K562 (cell line): Measurements from ENCODE around the gene FBXW12. TPM values are rescaled to one million over a fixed set of nuclear protein-coding genes. Genes with fewer than 3 reads are reported as not detected.

Experiments used
- CEBPZ ChIP-seq: fragments of 150-350 bp; IDR thresholded peaks from 2 replicates; pipeline ENCODE4 v1.6.1; 2014; ENCODE audit warnings: low read depth, mild to moderate bottlenecking, low read length, borderline replicate concordance
- CREB1 ChIP-seq, 2 experiments: sonication (generic) in 1 of 2; formaldehyde crosslinking in 1 of 2; IDR thresholded peaks; 2 replicates each; pipeline versions ENCODE4 v1.6.1 to v1.8.0; 2012 to 2022; ENCODE audit warnings: inconsistent platforms in 1 of 2, mild to moderate bottlenecking in 1 of 2, missing genetic modification reagents in 1 of 2, moderate library complexity in 1 of 2
- E2F3 ChIP-seq: fragments of 250-450 bp; sonication (Bioruptor Pico); IDR thresholded peaks from 2 replicates; pipeline ENCODE4 v1.4.0; 2020; ENCODE audit warnings: mild to moderate bottlenecking
- GTF2E2 ChIP-seq: fragments of 200-800 bp; sonication (Bioruptor generic); IDR thresholded peaks from 2 replicates; pipeline ENCODE4 v1.6.1; 2016; ENCODE audit warnings: missing genetic modification characterization, missing compliant biosample characterization
- JUND ChIP-seq, 2 experiments: IDR thresholded peaks; 2 replicates in 1 of 2; 3 replicates in 1 of 2; pipeline ENCODE4 v1.6.1; 2011; ENCODE audit warnings: borderline replicate concordance in 2 of 2, low read depth in 2 of 2, low read length in 2 of 2, improper control_type of control experiment in 1 of 2, missing biosample characterization in 1 of 2, missing genetic modification characterization in 1 of 2, missing genetic modification reagents in 1 of 2
- NCOA1 ChIP-seq: fragments of 450-650 bp; IDR thresholded peaks from 2 replicates; pipeline ENCODE4 v1.6.1; 2016; ENCODE audit warnings: low read depth
- NFYB ChIP-seq: IDR thresholded peaks from 2 replicates; pipeline ENCODE4 v1.6.1; 2011; ENCODE audit warnings: mild to moderate bottlenecking, moderate library complexity; ENCODE audit not compliant: insufficient read length; ENCODE audit errors: extremely low read depth
- NR2C1 ChIP-seq, 2 experiments: fragments of 450-650 bp; IDR thresholded peaks; 2 replicates each; pipeline ENCODE4 v1.6.1; 2017; ENCODE audit warnings: mild to moderate bottlenecking in 2 of 2, antibody characterized with exemption in 1 of 2, inconsistent platforms in 1 of 2, missing compliant biosample characterization in 1 of 2, missing genetic modification characterization in 1 of 2
- NUFIP1 ChIP-seq: fragments of 450-650 bp; IDR thresholded peaks from 2 replicates; pipeline ENCODE4 v1.6.1; 2018; ENCODE audit not compliant: partially characterized antibody
- PHF20 ChIP-seq: fragments of 450-650 bp; IDR thresholded peaks from 2 replicates; pipeline ENCODE4 v1.6.1; 2018; ENCODE audit not compliant: partially characterized antibody
- RB1 ChIP-seq: fragments of 450-650 bp; IDR thresholded peaks from 2 replicates; pipeline ENCODE4 v1.6.1; 2017; ENCODE audit warnings: low read depth, mild to moderate bottlenecking
- SAP30 ChIP-seq: fragments of 200-600 bp; sonication (generic); IDR thresholded peaks from 2 replicates; pipeline ENCODE4 v1.6.1; 2012; ENCODE audit warnings: borderline replicate concordance, low read depth, mild to moderate bottlenecking, moderate library complexity, low read length, control low read depth, inconsistent platforms; ENCODE audit not compliant: insufficient read depth, poor library complexity, severe bottlenecking
- UBTF ChIP-seq, 2 experiments: IDR thresholded peaks; 2 replicates each; pipeline ENCODE4 v1.6.1; 2012; ENCODE audit warnings: improper control_type of control experiment in 2 of 2, low read depth in 2 of 2, low read length in 2 of 2, borderline replicate concordance in 1 of 2
- ZBTB11 ChIP-seq, 3 experiments: fragments of 200-800 bp in 1 of 3; fragments of 250-450 bp in 1 of 3; fragments of 450-650 bp in 1 of 3; sonication (Bioruptor Pico) in 1 of 3; sonication (Bioruptor generic) in 1 of 3; formaldehyde crosslinking in 1 of 3; IDR thresholded peaks; 2 replicates each; pipeline versions ENCODE4 v1.6.1 to v1.8.0; 2016 to 2022; ENCODE audit warnings: mild to moderate bottlenecking in 2 of 3, missing genetic modification characterization in 2 of 3, missing compliant biosample characterization in 1 of 3, moderate library complexity in 1 of 3
- ZNF79 ChIP-seq: fragments of 250-450 bp; sonication (Bioruptor Pico); IDR thresholded peaks from 2 replicates; pipeline ENCODE4 v1.4.0; 2020; ENCODE audit warnings: low read depth, mild to moderate bottlenecking, moderate library complexity
- polyA plus RNA-seq, 8 experiments: library from polyadenylated mRNA; depleted of rRNA in 4 of 8; stranded (reverse) in 5 of 8; unstranded in 3 of 8; fragments of >200 nt; fragmentation: Nextera tagmentation in 2 of 8; fragmentation: Illumina TruSeq in 1 of 8; extraction: Ambion mirVana in 2 of 8; extraction: Trizol in 1 of 8; gene quantifications; 2 replicates each; pipeline versions ENCODE4 v1.2.1 to v1.2.3, GENCODE V29; 2011 to 2014; ENCODE audit warnings: inconsistent platforms in 1 of 8, missing spikeins in 1 of 8
- total RNA-seq, 7 experiments: library from RNA; depleted of rRNA in 6 of 7; stranded (reverse); fragments of >200 nt in 6 of 7; fragmentation: Illumina TruSeq in 2 of 7; extraction: Trizol in 2 of 7; gene quantifications; 2 replicates each; pipeline versions ENCODE4 v1.2.1 to v1.2.3, GENCODE V29; 2011 to 2021; ENCODE audit warnings: low replicate concordance in 1 of 7

The FBXW12 gene
- total and polyA plus RNA-seq, 9 of the 15 experiments (the other 6 are each of a cell fraction or from before 2014, with no cell fraction given), result 0.04 to 0.07 (median 0.06) TPM; not detected in 6

- TF ChIP-seq ZNF79 (CRISPR knock-in tag), result no peak
- TF ChIP-seq RB1, result peak; percentile 24; the same call in 1 of the 2 replicates
- 0 out of 2 replicates have a peak, but pooled peaks have one; percentile 10 for TF ChIP-seq NCOA1
- no peak for TF ChIP-seq NUFIP1
- TF ChIP-seq ZBTB11 (CRISPR knock-in tag; IDR thresholded peaks at IDR 0.05), result peak in 2 of 3 experiments; percentile 46 to 52; a peak in 1 of 6 replicates
- peak; percentile 98 for TF ChIP-seq NR2C1 (IDR thresholded peaks at IDR 0.05)
- peak; percentile 99 for TF ChIP-seq NR2C1 (tag; IDR thresholded peaks at IDR 0.05)
- peak; percentile 70 for TF ChIP-seq CREB1 (IDR thresholded peaks at IDR 0.05)
- peak; percentile 79 for TF ChIP-seq CREB1 (CRISPR knock-in tag; IDR thresholded peaks at IDR 0.05)
- peak; percentile 32; the same call in 1 of the 2 replicates for TF ChIP-seq GTF2E2
- no peak for TF ChIP-seq UBTF (IDR thresholded peaks at IDR 0.05; ENCODE audit: borderline replicate concordance in 1 of 2, low read depth in 2 of 2, low read length in 2 of 2)
- peak; percentile 75 for TF ChIP-seq PHF20
- TF ChIP-seq JUND (IDR thresholded peaks at IDR 0.05; ENCODE audit: borderline replicate concordance, low read depth, low read length), result no peak; the same call in 1 of the 2 replicates
- no peak for TF ChIP-seq JUND (tag; IDR thresholded peaks at IDR 0.05; ENCODE audit: borderline replicate concordance, low read depth, low read length)
- peak; percentile 23; the same call in 1 of the 2 replicates for TF ChIP-seq E2F3 (CRISPR knock-in tag)
- TF ChIP-seq NFYB, result peak; percentile 68
- peak; percentile 30; the same call in 1 of the 2 replicates for TF ChIP-seq CEBPZ
- TF ChIP-seq SAP30, result peak; percentile 35
These were observed 68.0 kb downstream of the FBXW12 start, which contains the start of the genes CCDC51 and TMA7 (continued) for GRCh38 chr3:48439820-48440589.
